GM18526 (cell line): ENCODE results near the gene VWA1.

ENCODE experiments used
- POLR2A ChIP-seq: IDR thresholded peaks from 3 replicates; pipeline ENCODE4 v1.6.1; 2011; ENCODE audit not compliant: insufficient read length; ENCODE audit errors: extremely low read depth

Gene VWA1, protein sequence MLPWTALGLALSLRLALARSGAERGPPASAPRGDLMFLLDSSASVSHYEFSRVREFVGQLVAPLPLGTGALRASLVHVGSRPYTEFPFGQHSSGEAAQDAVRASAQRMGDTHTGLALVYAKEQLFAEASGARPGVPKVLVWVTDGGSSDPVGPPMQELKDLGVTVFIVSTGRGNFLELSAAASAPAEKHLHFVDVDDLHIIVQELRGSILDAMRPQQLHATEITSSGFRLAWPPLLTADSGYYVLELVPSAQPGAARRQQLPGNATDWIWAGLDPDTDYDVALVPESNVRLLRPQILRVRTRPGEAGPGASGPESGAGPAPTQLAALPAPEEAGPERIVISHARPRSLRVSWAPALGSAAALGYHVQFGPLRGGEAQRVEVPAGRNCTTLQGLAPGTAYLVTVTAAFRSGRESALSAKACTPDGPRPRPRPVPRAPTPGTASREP

DNA sequence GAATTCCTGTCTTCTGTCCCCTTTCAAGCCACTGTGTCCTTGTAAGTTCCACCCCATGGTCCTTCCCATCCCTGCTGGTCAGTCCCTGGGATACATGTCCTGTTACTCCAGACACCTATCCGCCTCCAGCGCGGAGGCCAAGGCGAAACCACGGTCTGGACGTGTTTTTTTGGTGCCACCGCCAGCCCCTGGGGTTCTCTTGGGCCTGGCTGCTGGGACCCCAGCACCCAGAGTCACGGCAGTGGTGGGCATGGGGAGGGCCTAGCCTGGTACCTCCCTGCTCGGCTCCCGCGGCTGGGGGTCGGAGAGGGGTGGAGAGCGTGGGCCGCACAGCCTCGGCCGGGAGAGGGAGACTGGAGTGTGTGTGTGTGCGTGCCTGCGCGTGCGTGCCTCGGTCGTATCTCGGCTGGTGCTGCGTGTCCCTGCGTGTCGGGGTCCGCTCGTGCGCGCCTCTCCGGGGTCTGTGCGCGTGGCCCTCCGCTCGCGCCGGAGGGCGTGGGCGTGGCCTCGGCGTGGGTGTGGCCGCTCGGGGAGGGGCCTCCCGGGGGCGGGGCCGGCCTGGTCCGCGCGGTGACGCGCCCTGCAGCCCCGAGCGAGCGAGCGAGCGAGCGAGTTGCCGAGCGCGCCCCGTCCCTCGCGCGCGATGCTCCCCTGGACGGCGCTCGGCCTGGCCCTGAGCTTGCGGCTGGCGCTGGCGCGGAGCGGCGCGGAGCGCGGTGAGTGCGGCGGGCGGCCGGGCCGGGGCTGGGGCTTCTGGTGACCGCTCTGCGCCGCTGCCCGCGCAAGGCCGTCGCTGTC lies at the start of gene VWA1:
TSS of gene VWA1 (plus strand) at position 585 of the 798 bp plus-strand sequence. CDS start at position 644, 59 bp downstream.
- no peak for TF ChIP-seq POLR2A

- TF ChIP-seq POLR2A, result no peak
These were observed 49.6 kb upstream of the VWA1 start for GRCh38 chr1:1385931-1386330.

DNA sequence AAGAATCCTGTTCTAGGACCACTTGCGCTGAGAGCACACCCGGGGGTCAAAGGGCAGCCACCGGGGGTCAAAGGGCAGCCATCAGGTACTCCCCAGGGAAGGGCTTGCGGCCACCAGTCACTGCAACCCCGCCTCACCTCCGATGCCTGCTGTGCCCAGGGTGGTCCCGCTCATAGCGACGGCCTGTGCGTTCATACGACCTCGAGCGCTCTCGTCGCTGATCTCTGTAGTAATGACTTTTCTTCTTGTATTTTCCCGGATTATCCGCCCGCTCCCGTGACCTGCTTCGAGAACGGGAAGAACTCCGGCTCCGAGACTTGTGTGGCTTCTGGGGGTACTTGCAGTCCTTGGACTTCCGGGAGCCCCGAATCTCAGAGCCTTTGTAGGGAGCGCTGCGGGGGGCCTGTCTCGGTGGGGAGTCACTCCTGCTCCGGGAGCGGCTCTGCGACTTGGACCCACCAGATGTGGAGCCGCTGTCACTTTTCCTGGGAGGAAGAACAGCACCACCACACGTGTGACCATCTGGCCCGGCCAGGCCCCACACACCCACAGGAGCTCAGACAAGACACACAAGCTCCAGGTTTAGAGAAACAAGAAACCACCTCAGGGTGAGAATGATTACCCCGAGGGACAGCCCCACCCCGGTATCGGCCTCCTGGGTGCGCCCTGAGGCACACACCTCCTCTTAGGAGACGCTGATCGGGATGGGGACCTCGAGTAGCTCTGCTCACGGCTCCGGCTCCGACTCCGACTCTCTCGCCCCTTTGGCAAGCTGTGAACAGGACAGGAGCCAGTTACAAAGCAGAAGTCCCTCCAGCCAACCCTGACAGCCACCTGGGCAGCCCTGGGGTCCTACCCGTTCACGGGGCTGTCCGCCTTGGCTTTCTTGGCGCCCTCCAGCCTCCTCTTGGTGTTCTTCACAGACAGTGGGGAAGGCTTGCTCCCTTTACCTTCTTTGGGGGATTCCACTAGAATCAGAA lies 48.1 kb upstream of the VWA1 start:
- TF ChIP-seq POLR2A, result no peak

GRCh38 chr1:1388078-1388472 lies 47.4 kb upstream of the VWA1 start:
- TF ChIP-seq POLR2A, result no peak

GRCh38 chr1:1390675-1391074 lies 44.8 kb upstream of the VWA1 start:
- no peak for TF ChIP-seq POLR2A

GRCh38 chr1:1391225-1391624 lies 44.3 kb upstream of the VWA1 start:
- TF ChIP-seq POLR2A, result no peak

DNA sequence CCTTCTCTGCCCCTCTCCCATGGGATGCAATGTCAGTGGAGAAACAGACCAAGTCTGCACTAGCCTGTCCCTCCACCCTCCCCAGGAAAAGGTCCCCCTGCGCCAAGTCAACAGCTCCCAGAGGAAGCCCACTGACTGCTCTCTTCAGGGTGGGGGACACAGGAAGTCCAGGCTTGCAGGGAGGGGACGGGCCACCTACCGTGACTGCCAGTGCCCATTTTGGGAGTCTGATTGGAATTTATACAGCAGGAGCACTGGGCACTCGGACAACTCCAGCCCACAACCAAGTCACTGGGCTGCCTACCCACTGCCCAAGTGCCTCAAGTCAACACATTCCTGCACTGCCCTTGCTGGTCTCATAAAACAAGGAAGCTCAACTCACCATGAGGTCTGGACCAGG lies 42.5 kb upstream of the VWA1 start:
- no peak for TF ChIP-seq POLR2A

GRCh38 chr1:1393428-1393827 lies 42.1 kb upstream of the VWA1 start:
- no peak for TF ChIP-seq POLR2A

DNA sequence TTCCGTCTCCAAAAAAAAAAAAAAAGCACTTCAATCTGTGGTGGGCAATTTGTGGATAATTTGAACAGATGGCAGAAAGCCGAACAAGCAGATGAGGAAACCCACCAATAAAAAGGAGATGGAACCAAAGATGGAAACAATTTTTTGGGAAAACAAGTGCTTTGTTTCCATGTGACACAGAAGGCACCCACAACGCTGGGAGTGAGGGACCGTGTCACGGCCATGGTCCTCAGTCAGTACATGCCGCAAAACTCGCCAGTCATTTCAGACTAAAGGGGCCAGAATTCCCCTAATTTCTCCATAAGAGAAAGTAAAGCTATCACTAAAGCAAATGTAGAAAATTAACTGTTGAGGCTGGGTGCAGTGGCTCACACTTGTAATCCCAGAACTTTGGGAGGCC lies 41.4 kb upstream of the VWA1 start:
- no peak for TF ChIP-seq POLR2A

GRCh38 chr1:1395166-1395565 lies 40.3 kb upstream of the VWA1 start:
- no peak for TF ChIP-seq POLR2A

GRCh38 chr1:1397839-1398523 lies 37.5 kb upstream of the VWA1 start:
- TF ChIP-seq POLR2A, result no peak

GRCh38 chr1:1398677-1399186 lies 36.8 kb upstream of the VWA1 start:
- no peak for TF ChIP-seq POLR2A

DNA sequence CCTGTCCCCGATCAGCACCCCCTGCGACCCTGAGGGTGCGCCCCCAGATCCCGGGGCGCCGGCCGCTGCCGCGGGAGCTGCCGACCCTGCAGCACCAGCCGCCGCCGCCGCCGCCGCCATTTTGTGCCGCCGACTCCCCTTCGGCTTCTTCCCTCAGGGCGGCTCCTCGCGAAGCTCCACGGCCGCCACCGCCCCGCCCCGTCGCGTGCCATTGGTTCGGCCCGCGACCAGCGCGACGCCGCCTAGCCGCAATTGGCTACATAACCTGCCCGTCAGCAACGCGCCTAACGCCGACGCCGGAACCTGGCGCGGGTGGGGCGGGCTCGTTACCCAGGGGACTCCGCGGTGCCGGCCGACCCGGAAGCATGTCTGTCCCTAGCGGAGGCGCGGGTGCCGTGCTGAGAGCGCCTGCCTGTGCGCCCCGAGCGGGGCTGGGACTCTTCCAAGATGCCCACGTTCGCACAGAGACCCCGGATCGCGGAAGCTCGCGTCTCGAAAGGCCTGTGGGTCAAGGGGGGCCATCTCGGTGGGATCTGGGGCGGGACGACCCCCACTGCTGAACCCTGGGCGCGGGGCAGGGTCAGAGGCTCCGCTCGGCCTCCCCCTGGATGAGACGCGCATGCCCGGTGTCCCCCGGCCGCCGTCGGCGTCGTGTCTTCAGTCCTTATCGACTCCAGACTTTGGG lies 36.2 kb upstream of the VWA1 start, which contains the start of gene CCNL2:
TSS of gene CCNL2 (minus strand) at position 149 of the 685 bp plus-strand sequence. CDS start at position 120, 29 bp downstream.
- TF ChIP-seq POLR2A, result peak; percentile 93
